Stimulated activated CD4-positive, alpha-beta T cell treated with anti-CD3 and anti-CD28 coated beads, TNF-alpha, amount 100 ng/mL, for 48 hours (primary cell): Measurements from ENCODE around the gene CD164.
"Not testable (repeated sequence)": the region's sequence is repeated elsewhere in the genome, so short reads cannot be mapped to it uniquely, and the experiment has no call there.

Experiments used
- DNase-seq, 3 donors: peaks; one replicate each; pipeline ENCODE4 v3.0.0-alpha.2; 2020; ENCODE audit warnings: low read depth in 3 of 3

CD164 gene

GRCh38 chr6:109342911-109343310, 39.4 kb downstream of the CD164 start:
- no peak for DNase-seq

DNA sequence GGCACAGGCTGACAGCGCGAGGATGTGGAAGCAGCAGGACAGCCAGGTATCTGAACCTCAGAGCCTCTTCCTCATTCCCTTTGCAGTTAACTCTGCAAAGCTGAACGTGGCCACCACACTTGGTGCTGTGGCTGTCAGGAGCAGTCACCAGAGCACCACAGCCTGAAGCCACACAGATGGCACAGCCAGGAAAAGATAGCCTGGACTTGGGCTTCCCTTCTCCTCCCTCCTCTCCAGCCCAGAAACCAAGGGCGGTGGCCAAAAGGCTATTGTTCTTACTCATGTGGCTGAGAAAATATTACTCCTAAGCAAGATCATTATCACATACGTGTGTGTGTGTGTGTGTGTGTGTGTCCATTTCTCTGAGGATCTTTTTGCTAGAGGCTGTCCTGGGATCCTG, 39.8 kb downstream of the CD164 start:
- no peak for DNase-seq

GRCh38 chr6:109340811-109341210, 41.5 kb downstream of the CD164 start:
- no peak for DNase-seq

DNA sequence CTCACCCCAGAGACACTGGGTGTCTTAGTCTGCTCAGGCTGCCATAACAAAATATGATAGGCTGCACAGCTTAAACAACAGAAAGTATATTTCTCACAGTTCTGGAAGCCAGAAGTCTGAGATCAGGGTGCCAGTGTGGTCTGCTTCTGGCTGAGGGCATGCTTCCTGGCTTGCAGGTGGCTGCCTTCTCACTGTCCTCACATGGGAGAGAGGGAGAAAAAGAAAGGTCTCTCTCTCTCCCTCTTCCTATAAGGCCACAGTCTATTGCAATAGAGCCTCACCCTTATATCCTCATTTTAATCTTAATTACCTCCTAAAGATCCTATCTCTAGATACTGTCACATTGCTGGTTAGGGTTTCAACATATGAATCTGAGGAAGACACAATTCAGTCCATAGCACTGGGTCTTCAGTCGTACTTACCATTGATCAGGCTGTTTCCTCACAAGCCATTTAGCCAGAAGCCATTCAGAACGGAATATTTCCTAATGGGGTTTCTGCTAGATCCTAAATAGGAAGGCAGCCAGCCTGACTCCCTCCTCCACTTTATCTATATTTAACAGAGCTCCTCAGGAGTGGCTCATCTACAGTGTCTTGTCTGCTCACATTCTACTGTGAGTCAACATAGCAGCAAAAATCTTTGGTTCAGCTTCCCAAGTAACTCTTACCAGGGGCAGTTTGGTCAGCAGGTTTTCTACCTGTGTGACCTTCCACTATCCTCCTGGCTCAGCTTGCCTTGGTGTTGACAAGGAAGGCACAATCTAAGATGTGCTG, 42.2 kb downstream of the CD164 start:
- no peak for DNase-seq

DNA sequence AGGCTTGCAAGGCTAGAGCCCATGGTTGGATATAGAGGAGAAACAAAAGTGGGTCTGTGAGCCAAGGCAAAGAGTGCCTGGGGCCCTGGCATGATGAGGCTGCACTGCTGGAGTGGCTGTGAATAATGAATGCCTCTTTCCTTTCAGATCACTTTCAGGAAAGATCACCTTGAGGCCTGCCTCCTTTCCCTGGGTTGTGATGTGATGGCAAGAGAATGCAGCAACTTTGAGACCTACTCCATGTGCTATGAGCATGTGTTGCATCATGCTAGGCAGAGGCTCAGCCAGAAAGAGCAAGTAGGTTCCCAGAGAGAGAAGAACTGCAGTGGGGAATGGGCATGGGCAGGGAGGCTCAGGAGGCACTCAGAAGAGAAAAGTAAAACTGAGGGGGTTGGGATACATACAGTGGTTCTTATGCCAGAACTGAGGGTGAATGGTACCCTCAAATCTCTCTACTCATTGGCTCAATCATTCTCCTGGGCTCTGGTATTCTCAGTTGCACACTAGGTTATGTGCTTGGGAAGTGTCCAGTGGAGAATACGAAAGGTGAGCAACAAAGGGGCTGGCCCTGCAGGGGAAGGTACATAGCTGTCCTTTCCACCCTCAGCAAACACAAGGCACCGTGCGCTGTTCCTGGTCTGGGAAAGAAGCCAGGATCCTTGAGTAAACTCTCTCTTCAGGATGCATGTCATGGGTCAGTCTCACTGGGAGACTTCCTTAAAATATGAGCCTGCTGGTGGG, 45.9 kb downstream of the CD164 start:
- no peak for DNase-seq

GRCh38 chr6:109333870-109334269, 48.4 kb downstream of the CD164 start:
- not testable (repeated sequence) for DNase-seq

GRCh38 chr6:109332748-109333147, 49.5 kb downstream of the CD164 start:
- DNase-seq = no peak

DNA sequence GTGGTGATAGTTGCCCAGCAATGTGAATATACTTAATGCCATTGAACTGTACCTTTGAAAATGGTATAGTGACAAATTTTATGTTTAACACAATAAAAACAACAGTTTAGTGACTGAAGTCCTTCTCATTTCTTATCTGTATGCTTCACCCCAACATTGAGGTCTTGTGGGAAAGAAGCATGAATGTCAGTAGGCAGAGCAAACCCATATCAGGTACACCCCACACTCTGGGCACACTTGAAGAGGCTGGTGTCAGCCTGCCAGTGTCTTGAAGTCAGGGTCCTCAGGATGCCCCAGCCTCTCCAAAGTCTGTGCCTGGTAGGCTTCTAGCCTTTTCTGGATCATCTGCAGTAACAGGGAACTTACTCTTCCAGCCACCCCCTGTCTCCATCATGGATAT, 51.2 kb downstream of the CD164 start:
- DNase-seq = no peak

- no peak for DNase-seq
These were observed 52.0 kb downstream of the CD164 start for GRCh38 chr6:109330263-109330662.

DNA sequence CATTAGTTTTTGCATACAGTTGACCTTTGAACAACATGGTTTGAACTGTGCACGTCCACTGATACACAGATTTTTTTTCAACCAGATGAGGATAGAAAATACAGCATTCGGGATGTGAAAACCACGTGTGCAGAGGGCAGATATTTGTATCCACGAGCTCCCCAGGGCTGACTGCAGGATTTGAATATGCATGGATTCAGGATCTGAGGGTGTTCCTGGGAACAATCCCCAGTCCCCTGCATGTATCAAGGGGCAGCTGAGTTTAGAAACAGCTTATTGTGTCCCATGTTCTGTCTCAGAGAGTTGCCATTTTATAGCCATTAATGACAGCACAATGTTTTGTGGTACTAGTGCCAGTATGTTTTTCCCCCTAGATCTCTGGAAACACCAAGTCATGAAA, 53.6 kb downstream of the CD164 start:
- no peak for DNase-seq

- no peak for DNase-seq
These were observed 54.3 kb downstream of the CD164 start for GRCh38 chr6:109327959-109328358.

- DNase-seq = no peak
These were observed 54.8 kb downstream of the CD164 start for GRCh38 chr6:109327491-109327890.

GRCh38 chr6:109326351-109326750, 55.9 kb downstream of the CD164 start:
- DNase-seq = no peak

- no peak for DNase-seq
These were observed 56.9 kb downstream of the CD164 start for GRCh38 chr6:109325400-109325801.

DNA sequence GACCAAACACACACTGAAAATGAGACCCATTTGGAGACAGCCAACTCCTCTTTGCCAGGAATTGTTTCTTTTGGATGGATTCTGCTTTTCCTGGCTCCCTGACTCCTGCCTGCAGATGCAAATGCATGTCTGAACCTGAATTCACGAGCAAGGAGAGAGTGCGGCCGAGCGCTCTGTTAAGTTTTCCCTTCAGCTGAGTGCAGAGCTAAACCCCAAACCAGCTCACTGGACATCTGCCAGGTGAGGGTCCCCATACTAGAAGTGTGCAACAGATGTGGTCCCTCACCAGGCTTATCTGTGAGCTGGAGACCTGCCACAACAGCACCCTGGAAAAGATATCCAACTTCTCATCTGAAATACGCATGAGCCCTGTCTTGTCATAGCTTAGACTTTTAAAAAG, 59.0 kb downstream of the CD164 start:
- no peak for DNase-seq

DNA sequence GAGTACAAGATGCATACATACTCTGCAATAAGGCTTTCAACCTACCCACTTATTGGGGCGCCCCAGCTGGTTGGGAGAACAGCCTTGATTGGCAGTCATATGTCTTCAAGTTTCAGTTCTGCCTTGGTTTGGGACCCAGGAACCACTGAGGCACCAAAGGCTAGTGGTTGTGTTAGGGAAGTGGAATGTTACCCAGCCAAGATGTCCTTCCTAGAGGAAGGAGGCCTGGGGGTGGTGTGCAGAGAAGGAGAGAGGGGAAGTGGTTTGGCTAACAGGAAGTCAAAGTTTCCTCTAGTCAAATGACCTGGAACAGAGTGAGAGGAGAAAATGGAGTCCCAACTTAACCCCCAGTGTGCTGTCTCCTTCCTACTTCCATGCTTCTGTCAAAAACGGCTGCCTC, 59.4 kb downstream of the CD164 start:
- no peak for DNase-seq

- no peak for DNase-seq
These were observed 60.5 kb downstream of the CD164 start for GRCh38 chr6:109321752-109322151.

- no peak for DNase-seq
These were observed 62.2 kb downstream of the CD164 start for GRCh38 chr6:109320072-109320471.

DNA sequence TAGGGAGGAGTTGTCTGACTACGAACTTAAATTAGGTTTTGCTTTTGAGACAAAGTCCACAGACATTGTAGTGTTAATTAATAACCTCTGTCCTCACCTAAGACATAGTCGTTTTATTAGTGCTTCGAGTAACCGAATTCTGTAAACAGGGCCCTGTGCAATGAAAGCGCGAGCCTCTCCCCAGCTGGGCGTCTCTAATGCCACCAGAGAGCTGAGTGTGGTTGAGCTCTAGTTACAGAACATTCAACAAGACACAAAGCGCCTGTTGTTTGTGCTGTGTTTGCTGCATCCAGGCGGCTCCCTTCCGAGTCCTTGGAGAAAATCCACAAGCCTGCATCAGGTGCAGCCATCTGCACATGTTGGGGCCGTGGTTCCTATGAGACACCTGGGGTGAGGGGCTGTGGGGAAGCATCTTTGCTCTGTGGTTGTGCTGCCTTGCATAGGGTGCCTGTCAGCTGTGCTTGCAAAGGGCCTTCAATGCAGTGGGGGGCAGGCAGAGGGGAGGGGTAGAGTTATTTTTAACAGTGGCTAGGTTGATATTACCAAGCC, 63.9 kb downstream of the CD164 start:
- no peak for DNase-seq

DNA sequence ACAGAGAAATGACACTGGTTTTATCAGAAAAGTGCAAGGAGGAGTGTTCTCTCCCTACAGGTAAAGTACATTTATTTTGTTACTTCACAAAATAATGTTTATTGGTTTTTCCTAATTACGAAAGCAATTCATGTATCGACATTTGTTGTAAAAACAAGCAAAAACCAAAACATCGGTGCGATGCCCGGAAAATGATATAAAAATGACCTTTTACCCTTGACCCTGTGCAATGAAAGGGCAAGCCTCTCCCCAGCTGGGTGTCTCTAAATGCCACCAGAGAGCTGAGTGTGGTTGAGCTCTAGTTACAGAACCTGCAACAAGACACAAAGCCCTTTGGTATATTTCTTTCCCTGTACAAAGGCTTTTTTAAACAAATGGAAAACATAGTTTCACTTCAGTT, 65.4 kb downstream of the CD164 start:
- no peak for DNase-seq
